Measurements from ENCODE around the gene PDE10A. TPM values are rescaled to one million over a fixed set of nuclear protein-coding genes. Genes with fewer than 3 reads are reported as not detected.

The PDE10A gene
- total and polyA plus RNA-seq, 2 of the 8 experiments (the other 6 are each of a cell fraction or from before 2014, with no cell fraction given), result 1.1 to 2.4 TPM

DNA sequence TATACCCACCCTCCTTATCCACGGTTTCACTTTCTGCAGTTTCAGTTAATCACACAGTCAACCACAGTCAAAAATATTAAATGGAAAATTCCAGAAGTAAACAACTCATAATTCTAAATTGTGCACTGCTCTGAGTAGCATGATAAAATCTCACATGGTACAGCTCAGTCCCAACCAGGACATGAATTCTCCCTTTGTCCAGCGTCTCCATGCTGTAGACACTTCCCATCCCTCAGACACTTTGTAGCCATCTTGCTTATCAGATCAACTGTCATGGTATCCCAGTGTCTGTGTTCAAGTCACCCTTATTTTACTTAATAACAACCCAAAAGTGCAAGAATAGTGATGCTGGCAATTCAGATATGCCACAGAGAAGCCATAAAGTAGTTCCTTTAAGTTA lies 94.7 kb downstream of the PDE10A start:
- no peak overlapping the region for H4K5ac ChIP-seq (ENCODE audit: insufficient read length, low read depth, low read length)
- 81% methylated on average over 2 of the region's 2 CpGs; no CpG with 5 or more reads in 1 of the 2 experiments for WGBS, 2 experiments (ENCODE audit: extremely low coverage in 1 of 2, insufficient coverage in 1 of 2, insufficient read length in 1 of 2, insufficient replicate concordance in 2 of 2, low coverage in 1 of 2, low lambda C conversion rate in 2 of 2, missing lambda C conversion rate in 1 of 2)
- ChIA-PET CTCF (ENCODE audit: partially characterized antibody) (no interaction called here), POLR2A (ENCODE audit: partially characterized antibody) (no interaction called here)
- H4K8ac ChIP-seq (ENCODE audit: extremely low read depth, insufficient read depth, low read length), result no peak overlapping the region
- H2BK120ac ChIP-seq (replicated peaks; ENCODE audit: low read depth, low read length), result no peak overlapping the region
- no peaks in the 10 kb centered on the region for H3K23me2 ChIP-seq (ENCODE audit: low read depth, low read length)
- H3K4ac ChIP-seq (replicated peaks; ENCODE audit: insufficient read length, low read depth, low read length), result no peak overlapping the region
- FAIRE-seq (no peak), DNase-seq (ENCODE audit: low read depth in 1 of 2, low spot score in 2 of 2) (no peak)
- no peak overlapping the region for H2AFZ ChIP-seq (ENCODE audit: low read length)
- no peak overlapping the region for H3K18ac ChIP-seq (ENCODE audit: extremely low read depth, low read length)
- no peaks in the 10 kb centered on the region for H4K20me1 ChIP-seq (replicated peaks in 1 of 2; ENCODE audit: control insufficient read depth in 1 of 2, insufficient read depth in 2 of 2, low read length in 2 of 2)
- H3K79me1 ChIP-seq (ENCODE audit: low read depth, low read length), result no peaks in the 10 kb centered on the region
- no peaks in the 10 kb centered on the region for H3K36me3 ChIP-seq (ENCODE audit: control insufficient read depth in 2 of 4, insufficient read depth in 4 of 4, low read length in 3 of 4)
- H3K23ac ChIP-seq (ENCODE audit: insufficient read length), result no peak overlapping the region
- H4K91ac ChIP-seq (replicated peaks; ENCODE audit: insufficient read length, low read length), result no peak overlapping the region
- H3K27ac ChIP-seq (ENCODE audit: low read depth, low read length), result no peak overlapping the region
- no peaks in the 10 kb centered on the region; a peak in 1 of 7 replicates for H3K4me1 ChIP-seq (replicated peaks in 1 of 4; ENCODE audit: control insufficient read depth in 3 of 4, insufficient read depth in 4 of 4, low read length in 3 of 4)
- no peak overlapping the region for H3K56ac ChIP-seq (replicated peaks; ENCODE audit: insufficient read length, low read depth, low read length)
- no peaks in the 10 kb centered on the region for H3K79me2 ChIP-seq (ENCODE audit: control insufficient read depth in 1 of 2, insufficient read depth in 2 of 2, low read length in 2 of 2)
- no peak overlapping the region for H3K9ac ChIP-seq (replicated peaks in 1 of 4; ENCODE audit: extremely low read depth in 1 of 4, low read depth in 3 of 4, low read length in 3 of 4)
- no peak overlapping the region for H2BK15ac ChIP-seq (ENCODE audit: low read length)
- H3K4me2 ChIP-seq (ENCODE audit: insufficient read depth in 1 of 2, low read depth in 2 of 2, low read length in 2 of 2), result no peak overlapping the region
- H2AK5ac ChIP-seq (ENCODE audit: low read depth, low read length), result no peak overlapping the region
- H2BK12ac ChIP-seq (ENCODE audit: low read depth, low read length), result no peak overlapping the region
- no peak overlapping the region for H2BK5ac ChIP-seq (ENCODE audit: low read depth, low read length)
- H3K9me3 ChIP-seq (ENCODE audit: insufficient read depth in 2 of 2, low read depth in 1 of 2, low read length in 1 of 2), result no peaks in the 10 kb centered on the region; a peak in 1 of 4 replicates
- no peaks in the 10 kb centered on the region for H3K27me3 ChIP-seq (replicated peaks in 1 of 4; ENCODE audit: control insufficient read depth in 3 of 4, extremely low read depth in 1 of 4, insufficient read depth in 3 of 4, low read length in 3 of 4)
- no peak overlapping the region for H3K4me3 ChIP-seq (ENCODE audit: extremely low read depth in 1 of 4, insufficient read depth in 2 of 4, low read depth in 3 of 4, low read length in 4 of 4)
- no peak overlapping the region for H2BK20ac ChIP-seq (ENCODE audit: low read length)
- H3K14ac ChIP-seq (ENCODE audit: insufficient read length), result no peak overlapping the region
- TF ChIP-seq CHD7 (IDR thresholded peaks at IDR 0.05; ENCODE audit: insufficient replicate concordance, low read length), result no peak
